Fibroblast of the aortic adventitia (primary cell): ENCODE data around the gene MB21D2. TPM values are rescaled to one million over a fixed set of nuclear protein-coding genes. Genes with fewer than 3 reads are reported as not detected.

Source experiments
- DNase-seq: peaks from one replicate; pipeline ENCODE4 v3.0.0-alpha.2; 2010; ENCODE audit warnings: low read depth
- H3K4me3 ChIP-seq: 2 replicates; pipeline ENCODE4 v1.5.1; 2011; ENCODE audit warnings: low read depth, mild to moderate bottlenecking, control low read depth, low read length, moderate library complexity
- CTCF ChIP-seq: IDR thresholded peaks from 2 replicates; pipeline ENCODE4 v1.5.1; 2011; ENCODE audit warnings: mild to moderate bottlenecking, low read length, control low read depth, inconsistent platforms; ENCODE audit not compliant: insufficient read depth
- total RNA-seq: library from RNA; depleted of rRNA; stranded (reverse); fragments of >200 nt; gene quantifications from 2 replicates; pipeline ENCODE4 v1.2.3, GENCODE V29; 2012; ENCODE audit warnings: low replicate concordance

MB21D2 gene
- total RNA-seq, 1 donor, result 6.7 TPM

- DNase-seq, result no peak
- no peak for TF ChIP-seq CTCF
- H3K4me3 ChIP-seq, result no peak overlapping the region
These were observed 11.5 kb downstream of the MB21D2 start for GRCh38 chr3:192905980-192906678.

- DNase-seq, result no peak
- no peak overlapping the region for H3K4me3 ChIP-seq
- TF ChIP-seq CTCF, result no peak
These were observed 12.9 kb downstream of the MB21D2 start for GRCh38 chr3:192904632-192905289.

- no peak overlapping the region for H3K4me3 ChIP-seq
- no peak for DNase-seq
- TF ChIP-seq CTCF, result no peak
These were observed 15.1 kb downstream of the MB21D2 start for GRCh38 chr3:192902549-192902948.

GRCh38 chr3:192901435-192901834, 16.2 kb downstream of the MB21D2 start:
- H3K4me3 ChIP-seq, result no peak overlapping the region
- DNase-seq, result peak; percentile 94
- no peak for TF ChIP-seq CTCF

- H3K4me3 ChIP-seq, result no peak overlapping the region
- TF ChIP-seq CTCF, result no peak
- peak; percentile 78 for DNase-seq
These were observed 18.1 kb downstream of the MB21D2 start for GRCh38 chr3:192899540-192899982.

- DNase-seq, result no peak
- TF ChIP-seq CTCF, result no peak
- no peak overlapping the region for H3K4me3 ChIP-seq
These were observed 20.7 kb downstream of the MB21D2 start for GRCh38 chr3:192897005-192897404.

- no peak overlapping the region for H3K4me3 ChIP-seq
- no peak for DNase-seq
- no peak for TF ChIP-seq CTCF
These were observed 21.4 kb downstream of the MB21D2 start for GRCh38 chr3:192896208-192896607.
